ENCODE measurements around the gene WDR1.

The WDR1 gene

DNA sequence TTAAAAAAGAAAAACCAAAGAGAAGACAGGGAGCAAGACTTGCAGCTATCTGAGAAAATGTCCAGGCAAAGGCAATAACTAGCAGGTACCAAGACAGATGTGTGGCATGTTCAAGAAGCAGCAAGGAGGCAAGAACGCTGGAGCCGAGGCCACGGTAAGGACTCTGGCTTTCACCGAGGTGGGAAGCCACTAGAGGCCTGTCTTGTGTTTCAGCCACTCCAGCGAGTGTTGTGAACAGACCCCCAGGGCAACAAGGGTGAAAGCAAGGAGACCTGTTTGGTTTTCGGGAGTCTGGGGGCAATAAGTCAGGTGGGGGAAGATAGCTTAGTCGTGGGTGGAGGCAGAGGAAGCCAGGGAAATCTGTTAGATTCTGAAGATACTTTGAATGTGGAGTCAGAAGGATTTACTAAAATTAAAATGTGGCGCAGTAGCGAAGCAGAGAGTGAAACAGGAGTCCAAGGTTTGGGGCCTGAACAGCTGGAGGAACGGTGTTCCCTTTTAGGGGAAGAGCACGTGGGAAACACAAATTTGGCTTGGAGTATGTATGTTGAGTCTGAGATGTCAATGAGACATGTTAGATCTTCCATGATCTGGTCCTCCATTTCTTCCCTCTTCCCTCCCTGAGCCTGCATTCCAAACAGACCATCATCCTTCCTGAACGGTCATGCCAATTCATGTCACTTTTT is 3.1 kb downstream of the WDR1 start:
- no peak for DNase-seq

DNA sequence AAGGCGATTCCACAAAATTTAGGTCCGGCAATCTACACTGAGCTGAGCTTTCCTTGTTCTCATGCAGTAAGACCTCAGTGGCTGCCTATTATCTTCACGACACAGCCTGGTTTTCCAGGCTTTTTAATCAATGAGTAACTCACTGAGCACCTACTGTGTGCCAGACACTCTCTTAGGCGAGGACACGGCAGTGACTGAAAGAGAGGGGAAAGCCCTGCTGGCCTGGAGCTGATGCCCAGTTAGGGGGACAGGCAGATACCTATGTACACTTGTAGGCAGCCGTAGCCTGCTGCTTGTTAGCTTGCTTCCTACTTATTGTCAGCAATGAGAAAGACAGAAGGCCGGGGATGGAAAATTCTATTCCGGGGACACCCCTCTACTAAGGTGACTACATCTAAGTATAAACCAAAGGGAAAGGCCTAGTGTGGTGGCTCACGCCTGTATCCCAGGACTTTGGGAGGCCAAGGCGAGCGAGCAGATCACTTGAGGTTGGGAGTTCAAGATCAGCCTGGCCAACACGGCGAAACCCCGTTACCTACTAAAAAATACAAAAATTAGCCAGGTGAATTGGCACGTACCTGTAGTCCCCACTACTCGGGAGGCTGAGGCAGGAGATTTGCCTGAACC is 3.8 kb downstream of the WDR1 start:
- no peak for DNase-seq

DNA sequence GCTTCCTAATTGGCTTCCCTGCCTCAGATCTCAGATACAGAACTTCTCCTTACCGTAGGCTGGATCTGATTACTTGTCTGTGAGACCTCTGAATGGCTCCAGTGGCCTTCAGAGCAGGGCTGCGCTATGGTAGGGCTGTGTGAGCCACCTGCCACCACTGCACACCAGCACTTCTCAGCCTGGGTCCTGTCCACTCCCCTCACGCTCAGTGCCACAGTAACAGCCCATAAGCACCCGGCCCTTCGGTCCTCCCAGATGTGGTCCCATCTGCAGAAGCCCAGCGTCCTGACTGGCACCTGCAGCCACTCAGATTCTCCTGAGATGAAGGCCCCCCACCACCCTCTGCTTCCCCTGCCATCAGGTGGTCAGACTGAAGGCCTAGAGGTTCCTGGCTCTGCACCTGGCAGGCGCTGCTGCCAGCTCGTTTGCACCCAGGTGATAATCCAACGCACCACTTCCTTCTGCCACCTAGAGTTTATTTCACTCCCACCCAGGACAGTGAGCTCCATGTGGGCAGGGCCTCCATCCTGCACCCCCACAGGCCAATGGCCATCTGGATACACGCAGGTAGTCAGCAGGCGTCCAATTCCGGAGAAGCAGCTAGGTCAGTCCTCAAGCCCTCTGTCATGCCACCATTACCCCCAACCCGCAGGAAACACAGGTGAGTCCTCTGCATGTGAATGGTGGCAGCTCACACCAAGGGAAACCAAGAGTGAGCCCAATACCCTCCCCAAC is 5.4 kb downstream of the WDR1 start:
- DNase-seq = no peak

DNA sequence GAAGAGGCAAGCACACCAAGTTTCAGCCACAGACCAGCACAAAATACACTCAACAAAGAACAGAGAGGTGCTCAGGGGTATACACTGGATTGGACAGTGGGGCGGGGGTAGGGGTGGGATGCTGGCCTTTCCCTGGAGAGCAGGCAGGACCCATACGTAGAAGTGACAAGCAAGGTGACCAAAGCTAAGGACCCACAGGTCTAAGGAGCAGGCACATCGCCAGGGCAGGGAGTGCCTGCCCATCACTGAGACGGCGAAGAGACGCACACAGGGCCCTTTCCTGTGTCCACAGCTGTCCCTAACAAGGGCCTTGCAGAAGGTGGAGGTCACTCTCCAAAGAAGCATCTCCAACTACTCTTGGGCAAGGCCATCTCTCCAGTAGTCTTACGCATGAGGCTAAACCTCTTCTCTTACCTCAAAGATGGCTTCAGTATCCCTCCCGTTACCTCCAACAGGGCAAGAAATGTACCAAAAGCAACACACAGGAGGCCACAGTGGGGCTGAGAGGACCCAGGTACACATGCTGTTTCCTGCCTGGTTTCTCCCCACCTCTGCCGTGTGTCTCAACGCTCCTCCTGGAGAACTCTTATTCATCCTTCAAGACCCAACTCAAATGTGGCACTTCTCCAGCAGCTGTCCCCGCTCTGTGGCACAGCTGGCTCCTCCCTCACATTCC is 6.5 kb downstream of the WDR1 start:
- DNase-seq = no peak

GRCh38 chr4:10108818-10109783 is 7.5 kb downstream of the WDR1 start:
- no peak for DNase-seq

GRCh38 chr4:10108391-10108790 is 8.2 kb downstream of the WDR1 start:
- no peak for DNase-seq

DNA sequence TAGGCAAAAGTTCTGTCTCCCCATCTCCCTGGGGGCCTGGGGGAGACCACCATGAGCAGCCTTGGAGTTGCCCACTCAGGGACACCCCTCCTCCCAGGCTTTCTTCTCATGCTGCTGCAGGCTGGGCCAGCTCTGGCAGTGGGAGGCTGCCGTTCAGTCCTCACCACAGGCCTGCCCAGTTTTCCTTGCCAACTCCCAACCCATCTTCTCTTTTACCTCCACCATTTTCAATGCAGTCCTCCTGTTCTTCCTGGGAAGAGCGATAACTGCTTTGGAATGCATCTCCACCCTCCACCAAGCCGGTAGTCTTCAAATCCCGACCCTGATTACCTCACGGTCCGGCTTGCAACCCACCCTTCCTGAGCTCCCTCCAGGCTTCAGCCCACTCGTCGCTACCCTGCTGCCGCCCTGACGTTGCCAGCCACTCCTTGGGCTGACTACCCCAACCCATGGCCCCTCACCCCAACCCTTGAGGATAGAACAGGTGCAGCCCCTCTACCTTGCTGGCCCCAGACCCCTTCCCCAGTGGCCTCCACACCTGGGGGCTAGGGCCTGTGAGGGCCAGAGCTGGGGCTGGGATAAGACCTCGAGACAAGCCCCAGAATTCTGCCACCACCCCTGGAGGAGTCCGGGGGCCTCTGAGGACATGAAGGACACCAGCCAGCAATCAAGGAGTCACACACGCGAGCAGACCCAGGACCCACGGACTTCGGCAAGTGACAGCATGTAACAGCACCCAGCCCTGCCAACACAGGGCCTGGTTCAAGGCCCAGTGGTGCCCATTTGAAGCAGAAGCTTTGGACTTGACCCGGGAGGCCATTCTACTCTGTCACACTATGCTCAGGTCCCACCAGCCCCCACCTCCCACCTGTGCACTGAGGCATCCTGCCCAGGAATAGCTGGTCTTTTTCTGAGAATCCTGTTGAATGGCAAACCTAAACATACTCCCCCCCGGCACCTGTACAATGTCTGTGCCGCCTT is 9.2 kb downstream of the WDR1 start:
- DNase-seq = no peak

DNA sequence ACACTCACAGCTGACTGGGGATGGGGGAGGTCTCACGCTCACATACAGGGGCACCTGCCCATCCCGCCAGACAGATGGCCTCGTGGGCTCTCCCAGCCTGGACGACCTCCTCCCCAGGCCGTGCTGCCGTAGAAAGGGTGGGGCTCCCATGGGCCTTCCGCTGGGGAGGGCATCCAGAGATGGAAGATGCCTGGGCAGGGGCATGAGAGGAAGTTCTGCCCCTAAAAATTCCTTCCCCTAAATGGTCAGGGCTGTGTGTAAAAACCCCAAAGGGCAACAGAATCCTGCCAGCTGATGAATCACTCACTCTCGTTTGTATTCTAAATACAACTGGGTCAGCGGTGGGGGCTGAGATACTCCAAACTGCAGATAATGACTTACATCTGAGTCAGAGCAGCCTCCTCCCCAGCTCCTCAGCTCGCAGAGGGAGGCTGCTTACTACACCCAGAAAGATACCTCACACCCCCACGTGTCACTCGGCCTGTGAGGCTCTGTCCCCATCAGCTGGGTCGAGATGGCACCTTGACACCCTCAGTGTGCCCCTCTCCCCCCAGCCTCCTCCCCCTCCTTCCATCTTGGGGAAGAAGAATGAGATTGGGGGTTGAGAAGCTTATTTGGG is 10.1 kb downstream of the WDR1 start:
- no peak for DNase-seq

DNA sequence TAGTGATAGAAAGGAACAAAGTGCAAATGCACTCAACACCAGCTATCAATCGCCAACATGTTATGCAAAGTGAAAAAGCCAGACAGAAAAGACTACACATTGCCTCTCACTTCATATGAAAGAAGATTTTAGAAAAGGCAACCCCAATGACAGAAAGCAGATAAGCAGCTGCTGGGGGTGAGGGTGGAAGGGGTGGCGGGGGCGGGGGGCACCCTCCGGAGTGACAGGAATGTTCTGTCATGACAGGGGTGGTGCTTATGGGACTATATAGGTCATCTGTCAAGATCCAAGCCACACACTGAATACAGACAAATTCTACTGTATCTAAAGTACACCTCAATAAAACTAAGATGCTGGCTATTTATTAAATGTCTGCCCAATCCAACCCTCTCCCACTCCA is 10.7 kb downstream of the WDR1 start:
- no peak for DNase-seq

DNA sequence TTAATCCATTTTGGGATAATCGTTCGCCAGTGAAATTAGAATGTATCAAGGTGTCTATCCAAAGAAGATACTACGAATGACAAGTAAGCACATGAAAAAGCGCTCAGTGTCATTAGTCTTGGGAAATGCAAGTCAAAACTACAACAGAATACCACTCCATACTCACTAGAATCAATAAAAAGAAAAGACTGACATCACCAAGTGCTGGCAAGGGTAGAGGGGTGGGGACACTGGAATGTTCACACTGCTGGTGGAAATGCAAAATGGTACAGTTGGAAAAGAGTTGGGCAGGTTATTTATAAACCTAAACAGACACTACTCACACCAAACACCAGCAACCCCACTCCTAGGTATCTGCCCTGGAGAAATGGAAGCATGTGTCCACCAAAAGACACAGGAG is 11.2 kb downstream of the WDR1 start:
- DNase-seq = no peak

- no peak for DNase-seq
These were observed 11.7 kb downstream of the WDR1 start for GRCh38 chr4:10104991-10105276.

GRCh38 chr4:10104211-10104990 is 12.2 kb downstream of the WDR1 start:
- no peak for DNase-seq

GRCh38 chr4:10102474-10103332 is 13.9 kb downstream of the WDR1 start:
- no peak for DNase-seq

DNA sequence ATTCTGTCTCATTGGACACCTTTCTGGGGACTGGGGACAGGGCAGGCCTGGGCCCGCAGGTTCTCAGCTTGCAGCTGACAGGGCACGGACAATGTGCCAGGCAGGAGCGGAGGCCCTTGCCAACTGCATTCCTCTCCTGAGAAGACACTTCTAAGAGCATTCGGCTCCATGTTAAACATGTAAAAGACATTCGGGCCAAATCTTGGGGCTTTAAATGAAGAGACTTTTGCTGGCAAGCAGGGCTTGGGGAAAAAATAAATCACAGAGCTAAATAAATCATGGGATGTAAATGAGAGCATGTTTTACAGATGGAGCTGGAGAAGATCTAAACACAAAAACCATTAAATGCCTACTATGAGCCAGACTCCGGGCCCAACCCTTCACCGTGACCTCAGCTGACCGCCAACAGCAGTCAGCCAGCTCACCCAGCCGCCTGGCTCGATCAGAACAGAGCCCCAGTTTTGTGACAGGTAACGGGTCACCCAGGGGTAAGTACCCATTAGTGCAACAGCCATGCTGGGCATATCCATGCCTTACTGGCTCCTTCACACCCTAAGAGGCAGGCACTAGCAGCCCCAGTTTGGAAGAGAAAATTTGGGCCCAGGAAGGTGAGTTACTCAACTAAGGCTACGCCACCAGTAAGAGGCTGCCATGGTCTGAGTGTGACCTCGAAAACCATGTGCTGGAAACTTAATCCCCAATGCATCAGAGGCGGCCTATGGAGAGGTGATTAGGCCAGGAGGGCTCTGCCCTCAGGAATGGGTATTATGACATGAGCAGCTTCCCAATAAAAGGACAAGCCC is 14.7 kb downstream of the WDR1 start:
- DNase-seq = no peak

GRCh38 chr4:10100734-10101216 is 15.8 kb downstream of the WDR1 start:
- no peak for DNase-seq

DNA sequence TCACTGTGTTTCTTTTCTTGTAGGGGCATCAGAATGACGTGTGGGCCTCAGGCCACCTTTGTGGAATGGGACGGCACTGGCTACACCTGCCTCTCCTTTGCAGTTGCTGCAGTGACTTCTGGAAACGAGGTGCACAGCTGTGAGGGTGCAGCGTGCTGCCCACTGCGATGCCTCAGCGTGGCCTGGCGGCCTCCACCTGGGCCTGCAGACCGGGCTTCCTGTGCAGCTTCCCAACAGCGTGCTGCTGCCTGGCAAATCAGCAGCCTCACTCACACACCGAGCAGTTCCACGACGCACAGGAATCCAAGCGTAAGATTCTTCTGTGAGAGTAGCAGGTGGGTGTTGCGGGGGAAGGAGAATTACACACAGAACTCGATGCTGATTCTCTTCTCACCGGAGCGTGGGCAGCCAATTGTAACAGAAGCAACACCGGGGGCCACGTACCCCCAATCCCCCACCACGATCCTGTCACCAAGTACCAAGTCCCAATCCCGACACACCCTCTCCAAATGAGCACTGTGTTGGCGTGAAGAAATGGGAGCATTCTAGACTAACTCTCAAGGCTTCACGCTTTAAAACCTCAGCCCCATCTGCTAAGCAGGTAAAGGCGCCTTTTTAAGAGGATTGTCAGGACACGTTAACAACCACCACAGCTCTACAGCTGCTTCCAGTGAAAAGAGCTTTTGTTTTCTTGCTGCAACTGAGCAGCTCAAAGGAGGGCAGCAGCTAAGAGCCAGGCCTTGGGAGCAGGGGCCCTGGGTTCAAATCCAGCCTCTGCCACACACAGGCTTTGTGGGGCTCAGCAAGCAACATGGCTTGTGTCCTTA is 16.9 kb downstream of the WDR1 start:
- DNase-seq = no peak

DNA sequence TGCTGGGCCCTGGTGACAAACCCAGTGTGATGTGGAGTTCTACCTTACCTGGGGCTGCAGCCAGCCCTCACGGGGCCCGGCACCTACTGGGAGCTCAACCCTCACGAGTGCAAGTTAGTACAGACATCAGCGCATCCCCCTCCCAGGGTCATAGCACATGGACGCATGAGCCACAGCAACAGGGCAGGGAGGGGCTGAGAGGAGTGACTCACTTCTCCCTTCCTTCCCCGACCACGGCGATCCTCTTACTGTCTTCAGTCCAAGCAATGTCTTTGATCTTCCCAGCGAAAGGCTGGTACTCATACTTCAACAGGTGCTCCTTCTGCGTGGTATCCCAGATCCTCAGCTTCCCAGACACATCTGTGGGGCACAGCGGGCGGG is 17.8 kb downstream of the WDR1 start:
- no peak for DNase-seq
